H1 (cell line): ENCODE data around the gene AQP12A. TPM values are rescaled to one million over a fixed set of nuclear protein-coding genes. Genes with fewer than 3 reads are reported as not detected.

ENCODE experiments used
- CTCF ChIA-PET: fragments of 300-600 bp; sonication (Branson Sonifier 250); formaldehyde crosslinking; loops from one replicate; lab custom pipeline; 2021; ENCODE audit not compliant: partially characterized antibody; lab: Charles Lee
- POLR2A ChIA-PET: fragments of 300-600 bp; sonication (Branson Sonifier 250); formaldehyde crosslinking; loops from one replicate; lab custom pipeline; 2021; ENCODE audit warnings: inconsistent platforms; ENCODE audit not compliant: partially characterized antibody; lab: Charles Lee
- DNase-seq, 2 experiments: peaks; one replicate each; pipeline versions ENCODE4 v3.0.0 to v3.0.0-alpha.2; 2010 to 2022; ENCODE audit warnings: low spot score in 2 of 2, low read depth in 1 of 2, mixed read lengths in 1 of 2
- FAIRE-seq: peaks from 2 replicates; lab custom pipeline; 2011; peaks lifted over from hg19 to GRCh38; lab: Jason Lieb, UNC
- H2AFZ ChIP-seq: 2 replicates; pipeline ENCODE4 v1.8.1; 2012; ENCODE audit warnings: low read length, inconsistent platforms
- H2AK5ac ChIP-seq: 2 replicates; pipeline ENCODE4 v1.6.1; 2013; ENCODE audit warnings: low read depth, low read length
- H2BK120ac ChIP-seq: replicated peaks from 2 replicates; pipeline ENCODE3; 2013; ENCODE audit warnings: low read depth, low read length, inconsistent platforms
- H2BK12ac ChIP-seq: 2 replicates; pipeline ENCODE4 v1.6.1; 2013; ENCODE audit warnings: low read depth, low read length
- H2BK15ac ChIP-seq: 2 replicates; pipeline ENCODE4 v1.6.1; 2013; ENCODE audit warnings: low read length
- H2BK20ac ChIP-seq: 2 replicates; pipeline ENCODE4 v1.6.1; 2013; ENCODE audit warnings: low read length
- H2BK5ac ChIP-seq: 2 replicates; pipeline ENCODE4 v1.6.1; 2013; ENCODE audit warnings: low read depth, low read length
- H3K14ac ChIP-seq: 2 replicates; pipeline ENCODE4 v1.6.1; 2013; ENCODE audit warnings: inconsistent platforms; ENCODE audit not compliant: insufficient read length
- H3K18ac ChIP-seq: 2 replicates; pipeline ENCODE4 v1.6.1; 2013; ENCODE audit warnings: low read length; ENCODE audit errors: extremely low read depth
- H3K23ac ChIP-seq: 2 replicates; pipeline ENCODE4 v1.6.1; 2013; ENCODE audit warnings: inconsistent platforms; ENCODE audit not compliant: insufficient read length
- H3K23me2 ChIP-seq: 2 replicates; pipeline ENCODE4 v1.6.1; 2013; ENCODE audit warnings: low read depth, low read length
- H3K27ac ChIP-seq: 2 replicates; pipeline ENCODE4 v1.6.1; 2011; ENCODE audit warnings: low read depth, low read length, inconsistent platforms
- H3K27me3 ChIP-seq, 4 experiments: replicated peaks in 1 of 4; 1 replicate in 1 of 4; 2 replicates in 3 of 4; pipeline versions ENCODE4 v1.6.1 to v1.8.1; 2011 to 2013; ENCODE audit warnings: low read length in 3 of 4, mild to moderate bottlenecking in 3 of 4, inconsistent platforms in 2 of 4, mixed read lengths in 2 of 4, moderate library complexity in 1 of 4; ENCODE audit not compliant: control insufficient read depth in 3 of 4, insufficient read depth in 3 of 4; ENCODE audit errors: extremely low read depth in 1 of 4
- H3K36me3 ChIP-seq, 4 experiments: 2 replicates each; pipeline versions ENCODE4 v1.6.1 to v1.8.1; 2011 to 2013; ENCODE audit warnings: mild to moderate bottlenecking in 4 of 4, low read length in 3 of 4, moderate library complexity in 2 of 4, control low read depth in 1 of 4, inconsistent platforms in 1 of 4; ENCODE audit not compliant: insufficient read depth in 4 of 4, control insufficient read depth in 2 of 4
- H3K4ac ChIP-seq: replicated peaks from 2 replicates; pipeline ENCODE3; 2013; ENCODE audit warnings: low read length, low read depth, mixed read lengths, inconsistent platforms; ENCODE audit not compliant: insufficient read length
- H3K4me1 ChIP-seq, 4 experiments: replicated peaks in 1 of 4; 1 replicate in 1 of 4; 2 replicates in 3 of 4; pipeline versions ENCODE4 v1.6.1 to v1.8.1; 2011 to 2013; ENCODE audit warnings: low read length in 3 of 4, inconsistent platforms in 2 of 4, mixed read lengths in 1 of 4; ENCODE audit not compliant: insufficient read depth in 4 of 4, control insufficient read depth in 3 of 4
- H3K4me2 ChIP-seq, 2 experiments: 2 replicates each; pipeline versions ENCODE4 v1.6.1 to v1.8.1; 2011 to 2013; ENCODE audit warnings: low read depth in 2 of 2, low read length in 2 of 2, control low read depth in 1 of 2, inconsistent platforms in 1 of 2, mild to moderate bottlenecking in 1 of 2; ENCODE audit not compliant: insufficient read depth in 1 of 2
- H3K4me3 ChIP-seq, 4 experiments: fragments of 200-600, 300-600 bp in 1 of 4; sonication (generic), shearing (Covaris generic), sonication (Bioruptor Twin) in 1 of 4; 2 replicates each; pipeline versions ENCODE4 v1.5.1 to v1.8.1; 2011 to 2016; ENCODE audit warnings: low read length in 4 of 4, low read depth in 3 of 4, control low read depth in 2 of 4, inconsistent platforms in 2 of 4, mild to moderate bottlenecking in 2 of 4, mixed read lengths in 1 of 4, moderate library complexity in 1 of 4; ENCODE audit not compliant: insufficient read depth in 2 of 4; ENCODE audit errors: extremely low read depth in 1 of 4
- H3K56ac ChIP-seq: replicated peaks from 2 replicates; pipeline ENCODE3; 2013; ENCODE audit warnings: low read depth, mild to moderate bottlenecking, mixed read lengths, low read length, inconsistent platforms; ENCODE audit not compliant: insufficient read length
- H3K79me1 ChIP-seq: 2 replicates; pipeline ENCODE4 v1.6.1; 2013; ENCODE audit warnings: low read depth, low read length, control low read depth
- H3K79me2 ChIP-seq, 2 experiments: 2 replicates each; pipeline versions ENCODE4 v1.6.1 to v1.8.1; 2012 to 2013; ENCODE audit warnings: low read length in 2 of 2, mild to moderate bottlenecking in 2 of 2, inconsistent platforms in 1 of 2; ENCODE audit not compliant: insufficient read depth in 2 of 2, control insufficient read depth in 1 of 2
- H3K9ac ChIP-seq, 4 experiments: replicated peaks in 1 of 4; 1 replicate in 1 of 4; 2 replicates in 3 of 4; pipeline versions ENCODE4 v1.6.1 to v1.8.1; 2011 to 2013; ENCODE audit warnings: low read depth in 3 of 4, low read length in 3 of 4, control low read depth in 2 of 4, mild to moderate bottlenecking in 2 of 4, moderate library complexity in 2 of 4, inconsistent platforms in 1 of 4; ENCODE audit errors: extremely low read depth in 1 of 4
- H3K9me3 ChIP-seq, 2 experiments: 2 replicates each; pipeline versions ENCODE4 v1.6.1 to v1.8.1; 2012 to 2013; ENCODE audit warnings: mild to moderate bottlenecking in 2 of 2, moderate library complexity in 2 of 2, control low read depth in 1 of 2, inconsistent platforms in 1 of 2, low read depth in 1 of 2, low read length in 1 of 2, mixed read lengths in 1 of 2; ENCODE audit not compliant: insufficient read depth in 2 of 2
- H4K20me1 ChIP-seq, 2 experiments: replicated peaks in 1 of 2; 2 replicates each; pipeline versions ENCODE3 to v1.8.1; 2011 to 2013; ENCODE audit warnings: inconsistent platforms in 2 of 2, low read length in 2 of 2, mild to moderate bottlenecking in 1 of 2; ENCODE audit not compliant: insufficient read depth in 2 of 2, control insufficient read depth in 1 of 2
- H4K5ac ChIP-seq: 2 replicates; pipeline ENCODE4 v1.6.1; 2013; ENCODE audit warnings: low read length, low read depth, mixed read lengths, inconsistent platforms; ENCODE audit not compliant: insufficient read length
- H4K8ac ChIP-seq: 2 replicates; pipeline ENCODE4 v1.8.0; 2013; ENCODE audit warnings: mild to moderate bottlenecking, moderate library complexity, low read length, inconsistent platforms; ENCODE audit not compliant: insufficient read depth; ENCODE audit errors: extremely low read depth
- H4K91ac ChIP-seq: replicated peaks from 2 replicates; pipeline ENCODE3; 2013; ENCODE audit warnings: low read length, mixed read lengths, inconsistent platforms; ENCODE audit not compliant: insufficient read length
- CHD2 ChIP-seq: IDR thresholded peaks from 2 replicates; pipeline ENCODE4 v1.6.1; 2012; ENCODE audit warnings: low read length, improper control_type of control experiment
- RXRA ChIP-seq: IDR thresholded peaks from 2 replicates; pipeline ENCODE4 v1.6.1; 2011; ENCODE audit warnings: low read depth, mild to moderate bottlenecking, low read length, moderate library complexity; ENCODE audit not compliant: insufficient read depth
- USF2 ChIP-seq: IDR thresholded peaks from 2 replicates; pipeline ENCODE4 v1.6.1; 2011; ENCODE audit warnings: low read length, improper control_type of control experiment
- whole genome bisulfite sequencing, 2 experiments: shearing (Covaris generic) in 1 of 2; methylation state at CpG; one replicate each; pipeline versions ENCODE4 v1.1.6 to v1.1.7; 2013 to 2015; ENCODE audit warnings: low lambda C conversion rate in 2 of 2, mixed read lengths in 2 of 2, inconsistent platforms in 1 of 2, low coverage in 1 of 2, missing lambda C conversion rate in 1 of 2; ENCODE audit not compliant: insufficient replicate concordance in 2 of 2, insufficient coverage in 1 of 2, insufficient read length in 1 of 2; ENCODE audit errors: extremely low coverage in 1 of 2, missing lambda C conversion rate in 1 of 2; 5-methylcytosine and 5-hydroxymethylcytosine counted together
- polyA plus RNA-seq, 7 experiments: library from polyadenylated mRNA; depleted of rRNA in 3 of 7; stranded (reverse) in 5 of 7; unstranded in 2 of 7; fragments of >200 nt in 5 of 7; fragments of 200-250 nt in 2 of 7; gene quantifications; 1 replicate in 5 of 7; 2 replicates in 1 of 7; 4 replicates in 1 of 7; pipeline versions ENCODE4 v1.2.1 to v1.2.3, GENCODE V29; 2011 to 2013; ENCODE audit warnings: missing spikeins in 2 of 7, mixed read lengths in 2 of 7
- total RNA-seq: library from RNA; stranded (reverse); fragmentation: NEBNext Ultra II Directional; extraction: Animal tissue kit (Norgen Biotek cat#: 25700); gene quantifications from 2 replicates; pipeline ENCODE4 v1.2.1, GENCODE V29; 2021

Gene AQP12A
- total and polyA plus RNA-seq, 2 of the 8 experiments (the other 6 are each of a cell fraction or from before 2014, with no cell fraction given): not detected

GRCh38 chr2:240708457-240708856, 16.8 kb downstream of the AQP12A start:
- Histone ChIP-seq H2BK5ac (no peak overlapping the region), H2BK12ac (no peak overlapping the region), H3K23ac (no peak overlapping the region), H3K4me2 (no peak overlapping the region), H3K14ac (no peak overlapping the region), H3K9me3 (no peaks in the 10 kb centered on the region), H4K8ac (no peak overlapping the region), H3K56ac (no peak overlapping the region), H3K79me1 (no peaks in the 10 kb centered on the region), H3K36me3 (no peaks in the 10 kb centered on the region), H2BK120ac (no peak overlapping the region), H2BK20ac (no peak overlapping the region), H4K5ac (no peak overlapping the region), H4K91ac (no peak overlapping the region), H3K79me2 (no peaks in the 10 kb centered on the region), H3K4me1 (no peaks in the 10 kb centered on the region; a peak in 1 of 7 replicates), H3K4me3 (no peak overlapping the region), H3K23me2 (no peaks in the 10 kb centered on the region), H2AK5ac (no peak overlapping the region), H3K27me3 (no peaks in the 10 kb centered on the region), H2AFZ (no peak overlapping the region), H3K27ac (no peak overlapping the region), H3K9ac (no peak overlapping the region), H3K4ac (no peak overlapping the region), H4K20me1 (peaks cover 0 to 3% of the 10 kb centered on the region in 2 experiments), H2BK15ac (no peak overlapping the region), H3K18ac (no peak overlapping the region)
- WGBS, 2 experiments: 76% methylated on average over 7 of the region's 7 CpGs; no CpG with 5 or more reads in 1 of the 2 experiments
- ChIA-PET POLR2A (interaction anchor here (1.4 kb wide), 1 partner anchor 13 kb away, joined by 4 read pairs; no protein-coding TSS in a partner anchor), CTCF (interaction anchor here (1.2 kb wide), 1 partner anchor 14 kb away, joined by 3 read pairs; no protein-coding TSS in a partner anchor)
- DNase-seq (no peak), FAIRE-seq (no peak)
- TF ChIP-seq RXRA (no peak), USF2 (no peak), CHD2 (no peak)
